CD4-positive, alpha-beta T cell (primary cell): ENCODE results near the gene SEL1L3. TPM values are rescaled to one million over a fixed set of nuclear protein-coding genes. Genes with fewer than 3 reads are reported as not detected.

Experiments
- ATAC-seq: fragments of 200-7000 bp; cut with Tn5 transposase; one replicate; pipeline ENCODE4 v1.10.0; 2022; ENCODE audit warnings: mild to moderate bottlenecking; ENCODE audit not compliant: poor library complexity
- CTCF ChIA-PET: fragments of 350-600 bp; sonication (Branson Sonifier 250); formaldehyde crosslinking; loops from one replicate; lab custom pipeline; 2021; ENCODE audit warnings: antibody characterized with exemption, inconsistent platforms; lab: Charles Lee
- POLR2A ChIA-PET: fragments of 350-600 bp; sonication (Branson Sonifier 250); formaldehyde crosslinking; loops from one replicate; lab custom pipeline; 2021; ENCODE audit warnings: antibody characterized with exemption, inconsistent platforms; lab: Charles Lee
- DNase-seq, 14 experiments: peaks; one replicate each; pipeline ENCODE4 v3.0.0-alpha.2; 2013 to 2020; ENCODE audit warnings: mixed read lengths in 2 of 14
- H3K27ac ChIP-seq, 2 donors: one replicate each; pipeline versions ENCODE4 v1.5.1 to v1.7.0; 2013; ENCODE audit warnings: low read length in 2 of 2, low read depth in 1 of 2, mild to moderate bottlenecking in 1 of 2
- H3K27me3 ChIP-seq, 2 experiments: 1 replicate in 1 of 2; 2 replicates in 1 of 2; pipeline versions ENCODE4 v1.6.1 to v1.7.0; 2013; ENCODE audit warnings: low read length in 2 of 2, control low read depth in 1 of 2, mild to moderate bottlenecking in 1 of 2, moderate library complexity in 1 of 2; ENCODE audit not compliant: insufficient read depth in 2 of 2, control insufficient read depth in 1 of 2
- H3K36me3 ChIP-seq: one replicate; pipeline ENCODE4 v1.6.1; 2013; ENCODE audit warnings: low read length, control low read depth; ENCODE audit not compliant: insufficient read depth
- H3K4me1 ChIP-seq: one replicate; pipeline ENCODE4 v1.6.1; 2013; ENCODE audit warnings: low read length, control low read depth; ENCODE audit not compliant: insufficient read depth
- H3K4me3 ChIP-seq: one replicate; pipeline ENCODE4 v1.5.1; 2013; ENCODE audit warnings: mild to moderate bottlenecking, low read length, moderate library complexity
- H3K9me3 ChIP-seq, 2 experiments: 1 replicate in 1 of 2; 2 replicates in 1 of 2; pipeline versions ENCODE4 v1.6.1 to v1.7.0; 2013; ENCODE audit warnings: low read length in 2 of 2, mild to moderate bottlenecking in 2 of 2, control low read depth in 1 of 2, moderate library complexity in 1 of 2; ENCODE audit not compliant: control insufficient read depth in 1 of 2, insufficient read depth in 1 of 2
- H3K27ac Mint-ChIP-seq: one replicate; pipeline ENCODE4 v1.8.0; 2020; ENCODE audit warnings: mixed read lengths
- H3K27me3 Mint-ChIP-seq: one replicate; pipeline ENCODE4 v1.8.0; 2021; ENCODE audit warnings: mixed read lengths
- H3K36me3 Mint-ChIP-seq: one replicate; pipeline ENCODE4 v1.8.0; 2021; ENCODE audit warnings: low read depth, mixed read lengths
- H3K4me1 Mint-ChIP-seq: one replicate; pipeline ENCODE4 v1.8.0; 2021; ENCODE audit warnings: low read depth, mixed read lengths
- H3K4me3 Mint-ChIP-seq: one replicate; pipeline ENCODE4 v1.8.0; 2020; ENCODE audit warnings: mild to moderate bottlenecking, mixed read lengths
- H3K9me3 Mint-ChIP-seq: one replicate; pipeline ENCODE4 v1.8.0; 2020; ENCODE audit warnings: mixed read lengths
- intact Hi-C, 2 experiments: fragments of 100-400 bp; cut with DNase I in 1 of 2; cut with micrococcal nuclease in 1 of 2; formaldehyde crosslinking; loops; one replicate each; pipeline versions ENCODE4 v1.15.1 to v1.9.0; 2023 to 2025; cut with DNase I, micrococcal nuclease
- total RNA-seq, 174 experiments: library from RNA in 2 of 174; stranded (reverse) in 2 of 174; gene quantifications; one replicate each; pipeline ENCODE4 v1.2.3 and lab custom pipeline; 2021 to 2026
- TF ChIP-seq, protein P1 (sequence below): fragments of 200-600 bp; IDR thresholded peaks from one replicate; pipeline ENCODE4 v1.8.0; 2022; ENCODE audit warnings: antibody characterized with exemption, mild to moderate bottlenecking

The SEL1L3 gene
- total RNA-seq, 2 experiments from 2014 or later: 34.9 to 36.5 TPM

- Mint-ChIP-seq H3K4me3 (no peak overlapping the region), H3K9me3 (no peaks in the 10 kb centered on the region), H3K27me3 (no peaks in the 10 kb centered on the region), H3K36me3 (peaks cover 53% of the 10 kb centered on the region), H3K27ac (no peak overlapping the region), H3K4me1 (no peaks in the 10 kb centered on the region)
- H3K27ac ChIP-seq: no peak overlapping the region
- TF ChIP-seq, protein P1, sequence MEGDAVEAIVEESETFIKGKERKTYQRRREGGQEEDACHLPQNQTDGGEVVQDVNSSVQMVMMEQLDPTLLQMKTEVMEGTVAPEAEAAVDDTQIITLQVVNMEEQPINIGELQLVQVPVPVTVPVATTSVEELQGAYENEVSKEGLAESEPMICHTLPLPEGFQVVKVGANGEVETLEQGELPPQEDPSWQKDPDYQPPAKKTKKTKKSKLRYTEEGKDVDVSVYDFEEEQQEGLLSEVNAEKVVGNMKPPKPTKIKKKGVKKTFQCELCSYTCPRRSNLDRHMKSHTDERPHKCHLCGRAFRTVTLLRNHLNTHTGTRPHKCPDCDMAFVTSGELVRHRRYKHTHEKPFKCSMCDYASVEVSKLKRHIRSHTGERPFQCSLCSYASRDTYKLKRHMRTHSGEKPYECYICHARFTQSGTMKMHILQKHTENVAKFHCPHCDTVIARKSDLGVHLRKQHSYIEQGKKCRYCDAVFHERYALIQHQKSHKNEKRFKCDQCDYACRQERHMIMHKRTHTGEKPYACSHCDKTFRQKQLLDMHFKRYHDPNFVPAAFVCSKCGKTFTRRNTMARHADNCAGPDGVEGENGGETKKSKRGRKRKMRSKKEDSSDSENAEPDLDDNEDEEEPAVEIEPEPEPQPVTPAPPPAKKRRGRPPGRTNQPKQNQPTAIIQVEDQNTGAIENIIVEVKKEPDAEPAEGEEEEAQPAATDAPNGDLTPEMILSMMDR: no peak
- ATAC-seq (no peak), DNase-seq (no peak)
- no peak overlapping the region for H3K4me3 ChIP-seq
- no peaks in the 10 kb centered on the region for H3K27me3 ChIP-seq
- ChIA-PET POLR2A (no interaction called here), CTCF (no interaction called here)
- H3K4me1 ChIP-seq: no peaks in the 10 kb centered on the region
- H3K36me3 ChIP-seq: peaks cover 23% of the 10 kb centered on the region
- intact Hi-C loops: no loop called here
- H3K9me3 ChIP-seq: no peaks in the 10 kb centered on the region
These were observed 111.9 kb downstream of the SEL1L3 start for GRCh38 chr4:25750874-25751273.

DNA sequence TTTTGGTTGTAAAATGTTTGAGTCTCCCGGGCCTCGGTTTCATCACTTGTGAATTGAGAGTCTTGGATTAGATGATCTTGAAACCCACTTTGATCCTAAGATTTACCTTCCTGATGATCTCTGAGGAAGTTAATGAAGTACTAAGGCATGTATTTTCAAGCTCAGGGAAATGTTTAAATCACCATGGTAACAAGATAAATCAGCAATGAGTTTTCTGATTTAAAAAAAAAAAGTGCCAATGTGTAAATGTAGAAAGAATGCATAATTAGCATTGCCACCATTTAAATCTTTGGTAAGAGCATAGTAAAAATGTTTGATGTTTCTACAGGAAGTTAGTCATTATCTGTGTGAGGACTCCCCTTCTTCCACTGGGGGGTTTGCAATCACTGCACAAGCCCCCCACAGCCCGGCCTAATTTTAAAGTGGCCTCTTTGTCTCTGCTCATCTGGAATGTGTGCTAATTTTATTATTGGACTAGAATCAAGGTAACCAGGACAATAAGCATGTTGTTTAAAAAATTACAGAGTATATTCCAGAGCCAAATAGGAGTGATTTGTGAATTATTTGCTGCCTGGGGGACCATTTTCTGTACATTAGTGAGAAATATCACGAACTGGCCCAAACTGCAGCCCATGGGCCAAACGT, 113.5 kb downstream of the SEL1L3 start:
- ATAC-seq: no peak
- H3K4me3 Mint-ChIP-seq: no peak overlapping the region
- no peaks in the 10 kb centered on the region for H3K27me3 Mint-ChIP-seq
- H3K36me3 ChIP-seq: peaks cover 17% of the 10 kb centered on the region
- no peaks in the 10 kb centered on the region for H3K4me1 ChIP-seq
- intact Hi-C loops: no loop called here
- no peak for DNase-seq
- no peak overlapping the region for H3K4me3 ChIP-seq
- ChIA-PET POLR2A (no interaction called here), CTCF (no interaction called here)
- H3K27me3 ChIP-seq: no peaks in the 10 kb centered on the region
- H3K9me3 ChIP-seq: no peaks in the 10 kb centered on the region
- H3K9me3 Mint-ChIP-seq: no peaks in the 10 kb centered on the region
- no peak overlapping the region for H3K27ac Mint-ChIP-seq
- H3K27ac ChIP-seq: no peak overlapping the region
- TF ChIP-seq, protein P1: no peak
- peaks cover 41% of the 10 kb centered on the region for H3K36me3 Mint-ChIP-seq
- H3K4me1 Mint-ChIP-seq: no peaks in the 10 kb centered on the region

DNA sequence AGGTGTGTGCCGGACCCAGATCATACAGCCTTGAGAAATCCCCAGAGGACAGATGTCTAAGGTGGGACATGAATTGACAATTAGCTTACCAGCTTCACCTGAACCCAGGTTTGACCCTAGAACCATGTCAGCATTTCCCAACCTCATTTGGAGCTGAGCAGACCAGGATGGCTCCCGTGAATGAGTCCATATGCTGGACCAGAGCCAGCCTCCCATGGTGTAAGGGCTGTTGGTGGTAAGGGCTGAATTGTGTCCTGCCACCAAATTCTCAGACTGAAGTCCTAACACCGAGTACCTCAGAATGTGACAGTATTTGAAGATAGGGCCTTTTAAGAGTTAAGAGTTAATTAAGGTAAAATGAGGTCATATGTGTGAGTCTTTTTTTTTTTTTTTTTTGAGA, 118.8 kb downstream of the SEL1L3 start:
- H3K27me3 Mint-ChIP-seq: no peaks in the 10 kb centered on the region

More for the DNA sequence above, 118.8 kb downstream of the SEL1L3 start:
- Histone ChIP-seq H3K9me3 (no peaks in the 10 kb centered on the region), H3K4me1 (no peaks in the 10 kb centered on the region), H3K36me3 (peaks cover 5% of the 10 kb centered on the region), H3K4me3 (no peak overlapping the region), H3K27me3 (no peaks in the 10 kb centered on the region), H3K27ac (no peak overlapping the region)
- H3K36me3 Mint-ChIP-seq: peaks cover 21% of the 10 kb centered on the region
- no peak overlapping the region for H3K27ac Mint-ChIP-seq
- POLR2A ChIA-PET: no interaction called here
- intact Hi-C loops: no loop called here
- DNase-seq (no peak), ATAC-seq (no peak)
- no peaks in the 10 kb centered on the region for H3K4me1 Mint-ChIP-seq
- no peaks in the 10 kb centered on the region for H3K9me3 Mint-ChIP-seq
- TF ChIP-seq, protein P1: no peak
- CTCF ChIA-PET: no interaction called here
- H3K4me3 Mint-ChIP-seq: no peak overlapping the region
